ENCODE measurements around the gene PPP1R3E.

The PPP1R3E gene

GRCh38 chr14:23322568-23323517 is 20.2 kb upstream of the PPP1R3E start:
- no peak for DNase-seq (ENCODE audit: low spot score)

- DNase-seq (ENCODE audit: low spot score), result peak; percentile 51
Measured at GRCh38 chr14:23321572-23322547, 19.2 kb upstream of the PPP1R3E start.

DNA sequence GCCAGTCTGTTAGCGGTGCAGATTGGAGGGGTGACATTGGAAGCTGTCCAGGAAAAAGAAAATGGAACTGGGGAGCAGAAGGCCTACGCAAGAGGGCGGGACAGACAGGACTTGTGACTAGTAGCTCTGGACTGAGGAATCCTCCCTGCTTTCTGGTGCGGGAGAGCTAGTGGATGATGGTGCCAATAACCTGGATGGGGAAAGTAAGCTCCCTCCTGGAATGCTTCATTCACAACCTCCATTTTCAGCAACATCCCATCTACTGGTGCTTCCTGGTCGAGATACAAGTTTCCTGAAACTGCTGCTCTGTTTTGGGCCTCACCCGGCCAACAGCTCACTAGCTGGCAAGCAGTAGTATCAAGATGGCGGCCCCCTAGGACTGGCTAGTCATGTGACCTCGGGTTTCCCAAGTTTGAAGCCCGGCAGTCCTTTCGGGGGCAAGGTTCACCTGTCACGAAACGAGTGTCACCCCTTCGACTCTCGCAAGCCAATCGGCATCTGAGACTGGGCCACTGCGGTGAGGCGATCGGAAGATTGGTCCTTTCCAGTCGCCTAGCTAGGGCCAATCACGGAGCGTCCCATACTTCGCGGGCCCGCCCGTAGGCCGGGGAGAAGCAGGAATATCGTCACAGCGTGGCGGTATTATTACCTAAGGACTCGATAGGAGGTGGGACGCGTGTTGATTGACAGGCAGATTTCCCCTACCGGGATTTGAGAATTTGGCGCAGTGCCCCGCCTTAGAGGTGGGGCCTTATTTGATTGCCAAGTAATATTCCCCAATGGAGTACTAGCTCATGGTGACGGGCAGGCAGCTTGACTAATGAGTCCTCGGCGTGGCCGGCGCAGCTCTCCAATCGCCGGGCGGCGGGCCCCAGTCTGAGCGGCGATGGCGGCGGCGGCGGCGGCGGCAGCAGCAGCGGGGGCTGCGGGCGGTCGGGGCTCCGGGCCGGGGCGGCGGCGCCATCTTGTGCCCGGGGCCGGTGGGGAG is 18.2 kb upstream of the PPP1R3E start, which contains the start of gene PABPN1:
Gene PABPN1, plus strand, starts transcription at position 874 of the 988 bp plus-strand sequence. Its CDS starts 13 bp downstream, at position 887.
- DNase-seq (ENCODE audit: low spot score), result peak; percentile 99

- no peak for DNase-seq (ENCODE audit: low spot score)
Measured at GRCh38 chr14:23319746-23320583, 17.3 kb upstream of the PPP1R3E start.

DNA sequence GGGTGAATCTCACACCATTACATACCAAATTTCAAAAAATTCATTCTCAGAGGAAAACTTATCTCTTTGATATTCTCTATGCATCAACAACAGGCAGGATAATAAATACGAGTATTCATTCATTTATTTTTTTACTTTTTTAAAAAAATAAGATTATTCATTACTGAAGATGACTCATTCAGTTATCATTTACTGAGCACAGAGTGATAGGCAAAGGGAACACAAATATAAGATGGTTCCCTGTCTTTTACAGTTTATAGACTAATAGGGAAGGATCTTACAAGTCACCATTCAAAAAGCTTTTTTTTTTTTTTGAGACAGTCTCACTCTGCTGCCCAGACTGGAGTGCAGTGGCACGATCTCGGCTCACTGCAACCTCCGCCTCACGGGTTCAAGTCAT is 13.6 kb upstream of the PPP1R3E start:
- no peak for DNase-seq (ENCODE audit: low spot score)

- DNase-seq (ENCODE audit: low spot score), result no peak
Measured at GRCh38 chr14:23310546-23310945, 7.9 kb upstream of the PPP1R3E start.

DNA sequence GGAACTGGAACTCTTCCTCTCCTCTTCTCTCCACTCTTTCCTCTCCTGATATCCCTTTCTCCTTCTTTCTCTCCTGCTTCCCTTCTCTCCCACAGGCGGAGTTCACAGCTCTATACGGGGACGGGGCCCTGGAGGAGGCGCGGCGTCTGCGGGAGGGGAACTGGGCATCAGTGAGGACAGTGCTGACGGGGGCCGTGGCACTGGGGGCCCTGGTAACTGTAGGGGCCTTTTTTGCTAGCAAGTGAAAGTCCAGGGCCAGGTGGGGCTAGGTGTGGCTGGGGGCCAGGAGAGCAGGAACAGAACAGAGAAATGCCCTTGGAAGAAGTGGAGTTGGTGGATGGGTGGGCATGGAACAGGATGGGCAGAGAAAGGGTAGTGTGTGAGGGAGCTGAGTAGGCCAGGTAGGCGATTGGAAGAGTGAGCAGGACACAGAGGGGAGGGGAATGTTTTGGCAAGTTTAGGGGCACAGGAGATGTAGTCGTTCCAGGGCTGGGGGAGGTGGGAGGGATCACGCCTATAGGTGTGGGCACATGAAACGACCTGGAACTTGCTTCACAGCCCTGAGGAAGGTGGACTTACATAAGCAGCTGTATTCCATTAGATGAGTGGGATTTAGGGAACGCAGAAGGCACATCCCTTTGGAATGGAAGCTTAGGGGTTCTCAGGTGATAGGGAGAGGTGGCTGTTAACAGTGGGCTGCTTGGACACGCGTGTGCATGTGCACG is 6.2 kb upstream of the PPP1R3E start:
- no peak for DNase-seq (ENCODE audit: low spot score)

GRCh38 chr14:23307687-23308644 is 5.3 kb upstream of the PPP1R3E start:
- no peak for DNase-seq (ENCODE audit: low spot score)

DNA sequence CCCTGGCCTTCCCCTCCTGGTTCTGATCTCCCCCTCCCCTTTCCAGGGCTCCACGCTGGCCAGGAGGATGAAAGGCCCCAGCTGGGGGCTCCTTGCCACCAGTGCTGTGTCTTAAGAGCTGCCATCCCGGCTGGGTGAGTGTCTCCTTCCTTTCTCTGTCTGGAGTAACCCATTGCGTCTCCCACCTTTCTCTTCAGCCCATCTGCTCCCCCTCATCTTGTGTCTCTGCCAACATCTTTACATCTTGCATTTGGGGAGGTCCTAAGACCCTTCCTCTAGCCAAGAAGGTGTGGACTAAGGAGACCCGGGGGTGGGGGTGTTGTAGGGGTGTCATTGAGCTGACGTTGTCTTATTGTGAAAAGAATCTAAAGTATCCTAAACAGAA is 4.5 kb upstream of the PPP1R3E start:
- no peak for DNase-seq (ENCODE audit: low spot score)

GRCh38 chr14:23306412-23307145 is 3.9 kb upstream of the PPP1R3E start, which contains the start of gene BCL2L2:
BCL2L2 (plus strand) TSS chr14:23306833; CDS start chr14:23307768, 935 bp downstream.
- DNase-seq (ENCODE audit: low spot score), result peak; percentile 66

DNA sequence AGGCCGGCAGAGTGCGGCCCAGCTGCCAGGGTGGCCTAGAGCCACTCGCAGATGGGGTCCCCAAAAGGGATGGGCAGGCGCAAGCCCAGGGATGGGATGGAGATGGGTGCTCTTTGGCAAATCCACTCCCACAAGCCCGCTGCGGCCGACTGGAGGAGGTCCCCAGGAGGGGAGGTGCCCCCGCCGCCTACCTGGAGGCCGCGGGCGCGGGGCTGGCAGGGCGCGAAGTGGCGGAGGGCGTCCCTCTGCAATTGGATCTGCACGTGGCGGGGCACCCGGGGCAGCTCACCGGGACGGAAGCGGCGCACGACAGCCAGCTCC is 730 bp downstream of the PPP1R3E start:
- DNase-seq (ENCODE audit: low spot score), result no peak

DNA sequence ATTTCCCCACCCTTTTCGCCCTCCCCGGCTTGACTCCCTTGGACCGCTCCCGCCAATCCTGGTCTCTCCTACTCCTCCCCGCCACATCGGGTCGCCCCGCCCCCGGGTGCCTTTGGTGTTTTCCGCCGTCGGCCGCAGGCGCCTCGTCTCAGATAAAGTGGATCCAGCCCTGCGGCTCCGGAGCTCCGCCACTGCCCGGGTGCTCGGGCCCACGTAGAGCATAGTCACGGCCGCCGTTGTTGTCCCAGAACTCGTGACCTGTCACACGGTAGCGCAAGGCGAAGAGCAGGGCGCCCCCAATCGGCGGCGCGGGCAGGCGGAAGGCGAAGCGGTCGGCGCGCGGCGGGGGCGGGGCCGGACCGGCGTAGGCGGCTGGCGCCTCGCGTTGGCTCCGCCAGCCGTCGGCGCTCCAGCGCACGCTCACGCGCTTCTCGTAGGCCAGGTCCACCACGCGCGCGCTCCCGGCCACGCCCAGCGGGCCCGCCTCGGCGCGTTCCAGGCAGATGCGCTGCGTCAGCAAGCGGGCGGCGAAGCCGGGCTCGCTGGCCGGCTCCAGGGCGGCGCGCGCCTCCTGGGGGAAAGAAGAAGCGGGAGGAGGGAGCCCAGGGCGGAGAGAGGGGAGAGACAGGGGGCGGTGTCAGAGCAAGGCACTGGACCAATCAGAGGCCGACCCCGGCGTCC is 1.2 kb downstream of the PPP1R3E start:
- peak; percentile 98 for DNase-seq (ENCODE audit: low spot score)

- peak; percentile 28 for DNase-seq (ENCODE audit: low spot score)
Measured at GRCh38 chr14:23300687-23301223, 1.9 kb downstream of the PPP1R3E start.

- DNase-seq (ENCODE audit: low spot score), result no peak
Measured at GRCh38 chr14:23299986-23300686, 2.5 kb downstream of the PPP1R3E start.

DNA sequence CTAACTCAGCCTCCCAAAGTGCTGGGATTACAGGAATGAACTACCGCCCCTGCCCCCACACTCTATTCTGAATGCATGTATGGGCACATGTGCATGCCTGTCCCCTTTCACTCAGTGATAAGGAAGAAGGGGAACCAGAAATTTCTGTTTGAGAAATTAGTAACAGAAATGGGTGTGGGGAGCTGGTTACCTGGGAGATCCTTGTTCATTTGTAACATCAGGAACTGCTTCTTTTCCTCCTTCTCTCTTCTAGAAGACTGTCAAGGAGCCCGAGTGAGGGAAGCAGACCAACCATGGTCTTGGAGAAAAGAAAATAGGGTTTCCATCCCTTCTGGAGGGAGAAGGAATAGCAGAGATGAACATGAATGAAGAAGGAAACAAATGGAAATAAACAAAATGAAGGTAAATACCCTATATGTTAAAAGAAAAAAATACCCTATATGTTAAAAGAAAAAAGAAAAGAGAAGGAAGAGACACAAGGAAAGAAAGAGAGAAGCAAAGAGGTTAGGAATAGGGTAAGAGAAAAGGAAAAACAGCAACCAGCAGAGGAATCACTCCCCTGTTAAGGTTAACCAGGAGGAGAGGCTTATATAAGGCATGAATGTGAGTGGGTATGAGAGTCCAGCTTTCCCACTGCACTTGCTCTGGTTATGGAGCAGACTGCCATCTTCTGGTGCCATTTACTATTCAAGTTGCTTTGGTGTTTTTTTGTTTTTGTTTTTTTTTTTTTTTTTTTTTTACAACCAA is 3.3 kb downstream of the PPP1R3E start:
- DNase-seq (ENCODE audit: low spot score), result peak; percentile 33

All from kidney capillary endothelial cell (primary cell).